B cell (primary cell): ENCODE measurements around the gene NOTUM. TPM values are rescaled to one million over a fixed set of nuclear protein-coding genes. Genes with fewer than 3 reads are reported as not detected.

Source experiments
- ATAC-seq: fragments of 200-7000 bp; cut with Tn5 transposase; one replicate; pipeline ENCODE4 v1.10.0; 2021; ENCODE audit warnings: low read depth, mild to moderate bottlenecking, moderate number of reproducible peaks, moderate library complexity
- CTCF ChIA-PET: fragments of 350-600 bp; sonication (Branson Sonifier 250); formaldehyde crosslinking; loops from one replicate; lab custom pipeline; 2021; ENCODE audit warnings: antibody characterized with exemption, inconsistent platforms; lab: Charles Lee
- POLR2A ChIA-PET: fragments of 350-600 bp; sonication (Branson Sonifier 250); formaldehyde crosslinking; loops from one replicate; lab custom pipeline; 2021; ENCODE audit warnings: antibody characterized with exemption; lab: Charles Lee
- DNase-seq: peaks from one replicate; pipeline ENCODE4 v3.0.0; 2013
- H2AFZ ChIP-seq: 2 replicates; pipeline ENCODE4 v1.6.1; 2012; ENCODE audit warnings: mild to moderate bottlenecking, low read depth, low read length; ENCODE audit not compliant: insufficient read depth, poor library complexity, severe bottlenecking
- H3K27ac ChIP-seq, 2 donors: 1 replicate in 1 of 2; 2 replicates in 1 of 2; pipeline ENCODE4 v1.5.1; 2012 to 2013; ENCODE audit warnings: low read length in 2 of 2, mild to moderate bottlenecking in 2 of 2, moderate library complexity in 1 of 2
- H3K27me3 ChIP-seq, 4 experiments: fragments of 200-600 bp in 1 of 4; sonication (generic) in 1 of 4; replicated peaks in 1 of 4; 1 replicate in 2 of 4; 2 replicates in 2 of 4; pipeline versions ENCODE4 v1.6.1 to v1.7.0; 2013 to 2016; ENCODE audit warnings: low read length in 3 of 4, mild to moderate bottlenecking in 2 of 4, mixed read lengths in 1 of 4, moderate library complexity in 1 of 4; ENCODE audit not compliant: insufficient read depth in 4 of 4, control insufficient read depth in 3 of 4; ENCODE audit errors: control extremely low read depth in 1 of 4
- H3K36me3 ChIP-seq, 2 experiments: replicated peaks in 1 of 2; 1 replicate in 1 of 2; 2 replicates in 1 of 2; pipeline versions ENCODE4 v1.6.1 to v1.7.1; 2013; ENCODE audit warnings: low read length in 1 of 2; ENCODE audit not compliant: insufficient read depth in 2 of 2, control insufficient read depth in 1 of 2; ENCODE audit errors: control extremely low read depth in 1 of 2, extremely low read depth in 1 of 2
- H3K4me1 ChIP-seq, 2 donors: fragments of 200-600 bp in 1 of 2; sonication (generic) in 1 of 2; 1 replicate in 1 of 2; 2 replicates in 1 of 2; pipeline versions ENCODE4 v1.5.1 to v1.6.1; 2013 to 2017; ENCODE audit warnings: low read length in 2 of 2; ENCODE audit not compliant: control insufficient read depth in 2 of 2, insufficient read depth in 2 of 2
- H3K4me2 ChIP-seq: replicated peaks from 2 replicates; pipeline ENCODE3; 2012; ENCODE audit warnings: mild to moderate bottlenecking, low read depth, low read length; ENCODE audit not compliant: poor library complexity, severe bottlenecking
- H3K4me3 ChIP-seq, 5 experiments: fragments of 200-600 bp in 1 of 5; sonication (generic) in 1 of 5; 1 replicate in 3 of 5; 2 replicates in 2 of 5; pipeline versions ENCODE4 v1.5.1 to v1.7.0; 2011 to 2016; ENCODE audit warnings: low read length in 4 of 5, mild to moderate bottlenecking in 4 of 5, low read depth in 2 of 5, control low read depth in 1 of 5, moderate library complexity in 1 of 5; ENCODE audit not compliant: insufficient read depth in 1 of 5; ENCODE audit errors: control extremely low read depth in 1 of 5, extremely low read depth in 1 of 5
- H3K79me2 ChIP-seq: fragments of 200-600 bp; sonication (generic); one replicate; pipeline ENCODE4 v1.6.0; 2016; ENCODE audit warnings: low read length; ENCODE audit not compliant: control insufficient read depth, insufficient read depth
- H3K9ac ChIP-seq: fragments of 200-600 bp; sonication (generic); 2 replicates; pipeline ENCODE4 v1.6.1; 2017; ENCODE audit warnings: mild to moderate bottlenecking, low read length, moderate library complexity
- H3K9me3 ChIP-seq, 3 donors: one replicate each; pipeline versions ENCODE4 v1.6.1 to v1.7.1; 2013; ENCODE audit warnings: low read length in 2 of 3; ENCODE audit not compliant: control insufficient read depth in 2 of 3, insufficient read depth in 1 of 3; ENCODE audit errors: control extremely low read depth in 1 of 3
- H4K20me1 ChIP-seq: 2 replicates; pipeline ENCODE4 v1.6.0; 2012; ENCODE audit warnings: mild to moderate bottlenecking, low read length; ENCODE audit not compliant: insufficient read depth, control insufficient read depth, poor library complexity, severe bottlenecking
- H3K27ac Mint-ChIP-seq: one replicate; pipeline ENCODE4 v1.8.0; 2021; ENCODE audit warnings: mixed read lengths
- H3K27me3 Mint-ChIP-seq: one replicate; pipeline ENCODE4 v1.8.0; 2021; ENCODE audit warnings: mixed read lengths
- H3K4me1 Mint-ChIP-seq: one replicate; pipeline ENCODE4 v1.8.0; 2021; ENCODE audit warnings: mixed read lengths
- H3K4me3 Mint-ChIP-seq: one replicate; pipeline ENCODE4 v1.8.0; 2021; ENCODE audit warnings: mixed read lengths
- H3K9me3 Mint-ChIP-seq: one replicate; pipeline ENCODE4 v1.8.0; 2022; ENCODE audit warnings: mixed read lengths; ENCODE audit not compliant: insufficient read depth
- CTCF ChIP-seq: fragments of 200-600 bp; IDR thresholded peaks from one replicate; pipeline ENCODE4 v1.8.0; 2022; ENCODE audit warnings: antibody characterized with exemption, mild to moderate bottlenecking
- EZH2 ChIP-seq: IDR thresholded peaks from 2 replicates; pipeline ENCODE4 v1.6.1; 2012; ENCODE audit warnings: borderline replicate concordance, low read depth, mild to moderate bottlenecking, moderate library complexity, low read length; ENCODE audit not compliant: insufficient read depth, poor library complexity, severe bottlenecking
- WGBS: methylation state at CpG from one replicate; pipeline ENCODE4 v1.1.5; 2013; ENCODE audit warnings: missing lambda C conversion rate; ENCODE audit not compliant: insufficient coverage; 5-methylcytosine and 5-hydroxymethylcytosine counted together
- intact Hi-C: fragments of 100-400 bp; cut with micrococcal nuclease; formaldehyde crosslinking; loops from one replicate; pipeline ENCODE4 v1.10.0; 2022
- polyA plus RNA-seq: library from polyadenylated mRNA; depleted of rRNA; stranded (reverse); fragments of >200 nt; gene quantifications from 2 replicates; pipeline ENCODE4 v1.2.3, GENCODE V29; 2012
- total RNA-seq, 2 donors: library from RNA; stranded (reverse); fragments of 120-200 nt in 1 of 2; gene quantifications; 1 replicate in 1 of 2; 2 replicates in 1 of 2; pipeline versions ENCODE4 v1.2.3 to v1.2.4, GENCODE V29; 2013 to 2022

The NOTUM gene
- total and polyA plus RNA-seq, 2 donors (not counting 1 experiment from before 2014, with no cell fraction given), result not detected

DNA sequence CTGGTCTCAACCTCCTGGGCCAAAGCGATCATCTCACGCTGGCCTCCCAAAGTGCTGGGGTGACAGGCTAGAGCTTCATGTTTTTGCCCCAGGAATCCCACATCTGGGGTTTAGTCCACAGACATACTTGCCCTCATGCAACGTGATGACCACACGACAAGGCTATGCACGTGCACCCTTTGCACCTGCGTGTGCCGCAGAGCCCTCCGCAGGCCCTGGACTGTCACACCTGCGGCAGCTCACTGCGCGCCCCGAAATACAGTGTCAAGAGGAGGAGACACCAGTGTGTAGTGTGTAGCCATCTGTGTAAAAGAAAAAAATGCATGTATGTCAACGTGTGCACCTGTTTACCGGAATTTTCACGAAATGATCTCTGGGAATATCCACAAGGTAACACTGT is 10.5 kb downstream of the NOTUM start:
- H3K27me3 Mint-ChIP-seq, result peaks cover 5% of the 10 kb centered on the region
- peaks cover 0 to 12% (median 0%) of the 10 kb centered on the region in 4 experiments for H3K27me3 ChIP-seq
- H3K9ac ChIP-seq, result no peak overlapping the region
- H3K4me3 Mint-ChIP-seq, result no peak overlapping the region
- H3K9me3 ChIP-seq, result no peaks in the 10 kb centered on the region
- intact Hi-C loops, result no loop called here
- ATAC-seq (no peak), DNase-seq (no peak)
- H4K20me1 ChIP-seq, result no peaks in the 10 kb centered on the region
- H3K36me3 ChIP-seq, result no peaks in the 10 kb centered on the region
- no peak overlapping the region for H3K27ac Mint-ChIP-seq
- no peaks in the 10 kb centered on the region for H3K79me2 ChIP-seq
- H3K4me3 ChIP-seq, result no peak overlapping the region
- CTCF ChIA-PET, result interaction anchor here (2.1 kb wide), 1 partner anchor 9 kb away, joined by 6 read pairs; no protein-coding TSS in a partner anchor
- no peaks in the 10 kb centered on the region for H3K9me3 Mint-ChIP-seq
- H3K27ac ChIP-seq, result no peak overlapping the region
- 92% methylated on average over 14 of the region's 15 CpGs for WGBS
- H3K4me2 ChIP-seq, result no peak overlapping the region
- no peaks in the 10 kb centered on the region for H3K4me1 ChIP-seq
- H2AFZ ChIP-seq, result no peak overlapping the region
- TF ChIP-seq EZH2 (no peak), CTCF (no peak)
- H3K4me1 Mint-ChIP-seq, result no peaks in the 10 kb centered on the region
- POLR2A ChIA-PET, result no interaction called here

DNA sequence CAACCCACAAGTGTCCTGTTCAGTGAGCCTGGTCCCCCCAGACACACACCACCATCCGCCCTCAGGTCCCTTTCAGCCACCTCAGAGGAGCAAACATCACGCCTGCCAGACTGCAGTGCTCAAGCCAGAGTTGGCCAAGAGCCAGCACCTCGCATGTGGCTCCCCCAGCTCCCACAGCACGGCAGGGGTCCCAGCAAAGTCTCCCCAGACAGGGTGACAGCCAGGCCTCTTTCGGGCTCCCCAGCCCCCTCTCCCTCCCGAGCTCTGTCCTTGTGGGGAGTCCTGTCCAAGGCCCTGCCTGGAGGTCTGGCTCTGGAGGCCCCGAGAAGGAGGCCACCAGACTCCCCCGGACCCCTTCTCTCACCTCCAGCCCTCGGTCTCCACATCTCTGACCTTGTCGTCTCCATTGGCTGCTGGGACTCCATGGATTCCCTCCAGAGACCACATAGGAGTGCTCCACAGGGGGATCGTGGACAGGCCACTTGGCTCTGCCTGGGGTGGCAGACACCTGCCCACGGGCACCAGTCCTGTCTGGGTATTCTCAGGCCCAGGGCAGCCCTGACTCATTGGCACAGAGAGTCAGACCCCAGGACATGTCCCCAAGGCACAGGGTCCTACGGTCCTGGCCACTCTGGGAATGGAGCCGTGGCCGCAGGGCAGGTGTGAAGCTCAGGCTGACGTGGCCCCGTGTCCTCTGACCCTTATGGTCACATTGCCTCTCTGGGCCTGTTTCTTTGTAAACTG is 12.2 kb downstream of the NOTUM start:
- no peak for TF ChIP-seq CTCF
- no peak for TF ChIP-seq EZH2
- no peaks in the 10 kb centered on the region for H3K36me3 ChIP-seq
- H3K9me3 ChIP-seq, result no peaks in the 10 kb centered on the region
- no peak overlapping the region for H3K4me3 ChIP-seq
- no peak for ATAC-seq
- no peak overlapping the region for H3K9ac ChIP-seq
- intact Hi-C loops, result no loop called here
- H3K9me3 Mint-ChIP-seq, result no peaks in the 10 kb centered on the region
- H3K27me3 Mint-ChIP-seq, result peaks cover 5% of the 10 kb centered on the region
- H3K27me3 ChIP-seq, result peaks cover 0 to 8% (median 0%) of the 10 kb centered on the region in 4 experiments
- H3K27ac Mint-ChIP-seq, result no peak overlapping the region
- ChIA-PET CTCF (no interaction called here), POLR2A (no interaction called here)
- no peaks in the 10 kb centered on the region for H3K79me2 ChIP-seq
- no peaks in the 10 kb centered on the region for H3K4me1 ChIP-seq
- no peaks in the 10 kb centered on the region for H3K4me1 Mint-ChIP-seq
- no peaks in the 10 kb centered on the region for H4K20me1 ChIP-seq
- no peak overlapping the region for H3K4me3 Mint-ChIP-seq
- H2AFZ ChIP-seq, result no peak overlapping the region
- no peak overlapping the region for H3K4me2 ChIP-seq
- WGBS, result 80% methylated on average over 15 of the region's 17 CpGs
- H3K27ac ChIP-seq, result no peak overlapping the region
- no peak for DNase-seq
